Upper lobe of left lung (tissue), 6 donors: ENCODE measurements around the gene PERP. TPM values are rescaled to one million over a fixed set of nuclear protein-coding genes. Genes with fewer than 3 reads are reported as not detected.

Source experiments
- ATAC-seq, 2 donors: fragments of 200-7000 bp; cut with Tn5 transposase; one replicate each; pipeline ENCODE4 v1.9.1; 2022; ENCODE audit warnings: mild to moderate bottlenecking in 2 of 2, moderate library complexity in 2 of 2; ENCODE audit not compliant: low FRiP score in 2 of 2
- DNase-seq, 2 donors: peaks; one replicate each; pipeline ENCODE4 v3.0.0-alpha.2; 2019 to 2020
- H3K27ac ChIP-seq, 4 donors: fragments of 200-600 bp; sonication (generic); one replicate each; pipeline ENCODE4 v1.5.1; 2016 to 2019
- H3K27me3 ChIP-seq, 4 donors: fragments of 200-600 bp; sonication (generic); one replicate each; pipeline ENCODE4 v1.5.1; 2017 to 2019
- H3K36me3 ChIP-seq, 4 donors: fragments of 200-600 bp; sonication (generic); one replicate each; pipeline ENCODE4 v1.5.1; 2016 to 2019
- H3K4me1 ChIP-seq, 4 donors: fragments of 200-600 bp; sonication (generic); one replicate each; pipeline ENCODE4 v1.5.1; 2018 to 2019
- H3K4me3 ChIP-seq, 4 donors: fragments of 200-600 bp; sonication (generic); one replicate each; pipeline ENCODE4 v1.5.1; 2017 to 2019; ENCODE audit warnings: mild to moderate bottlenecking in 2 of 4, moderate library complexity in 1 of 4
- H3K9me3 ChIP-seq, 4 donors: fragments of 200-600 bp; sonication (generic); one replicate each; pipeline ENCODE4 v1.5.1; 2018 to 2019
- EP300 ChIP-seq, 4 donors: sonication (generic); formaldehyde crosslinking; IDR thresholded peaks; one replicate each; pipeline ENCODE4 v1.5.1; 2017; ENCODE audit warnings: antibody characterized with exemption in 4 of 4, control low read depth in 2 of 4
- POLR2A ChIP-seq, 4 donors: fragments of 450-650 bp; IDR thresholded peaks; one replicate each; pipeline ENCODE4 v1.5.1; 2016 to 2017; ENCODE audit warnings: antibody characterized with exemption in 4 of 4, mild to moderate bottlenecking in 2 of 4
- POLR2AphosphoS5 ChIP-seq, 2 donors: sonication (generic); formaldehyde crosslinking; IDR thresholded peaks; one replicate each; pipeline ENCODE4 v1.5.1; 2017; ENCODE audit warnings: antibody characterized with exemption in 2 of 2
- WGBS, 2 donors: methylation state at CpG; one replicate each; pipeline ENCODE4 v1.1.5; 2017 to 2018; 5-methylcytosine and 5-hydroxymethylcytosine counted together
- total RNA-seq, 6 donors: library from RNA; depleted of rRNA in 4 of 6; stranded (reverse); fragments of >200 nt in 4 of 6; gene quantifications; one replicate each; pipeline versions ENCODE4 v1.1.0 to v1.2.1, GENCODE V29; 2016 to 2021
- TF ChIP-seq, protein P1 (sequence below), 6 experiments: fragments of 450-650 bp in 4 of 6; fragments of 200-600 bp in 2 of 6; sonication (generic) in 2 of 6; IDR thresholded peaks; one replicate each; pipeline ENCODE4 v1.5.1; 2016 to 2019; ENCODE audit warnings: antibody characterized with exemption in 6 of 6
- donor health status: DM: no; HTN: no; CAD: no; lungs with moderate emphysema.
- donor health status: DM: no; HTN: yes; CAD: no; lungs with severe emphysema.

PERP gene
- total RNA-seq = 10 to 100 TPM; 13.6 to 69.8 (median 26.1) TPM

- 0 to 4% methylated on average over 4 to 17 of the region's 83 CpGs for WGBS, 2 donors
- Histone ChIP-seq H3K27me3 (peaks cover 0 to 13% (median 2%) of the 10 kb centered on the region in 4 donors), H3K9me3 (no peaks in the 10 kb centered on the region), H3K4me1 (peaks cover 7 to 32% (median 13%) of the 10 kb centered on the region in 4 donors), H3K27ac (peak within 1 kb of the TSS; percentile 83 to 89 (median 88)), H3K4me3 (peak within 1 kb of the TSS; percentile 51 to 69 (median 60)), H3K36me3 (no peaks in the 10 kb centered on the region)
- TF ChIP-seq, protein P1, sequence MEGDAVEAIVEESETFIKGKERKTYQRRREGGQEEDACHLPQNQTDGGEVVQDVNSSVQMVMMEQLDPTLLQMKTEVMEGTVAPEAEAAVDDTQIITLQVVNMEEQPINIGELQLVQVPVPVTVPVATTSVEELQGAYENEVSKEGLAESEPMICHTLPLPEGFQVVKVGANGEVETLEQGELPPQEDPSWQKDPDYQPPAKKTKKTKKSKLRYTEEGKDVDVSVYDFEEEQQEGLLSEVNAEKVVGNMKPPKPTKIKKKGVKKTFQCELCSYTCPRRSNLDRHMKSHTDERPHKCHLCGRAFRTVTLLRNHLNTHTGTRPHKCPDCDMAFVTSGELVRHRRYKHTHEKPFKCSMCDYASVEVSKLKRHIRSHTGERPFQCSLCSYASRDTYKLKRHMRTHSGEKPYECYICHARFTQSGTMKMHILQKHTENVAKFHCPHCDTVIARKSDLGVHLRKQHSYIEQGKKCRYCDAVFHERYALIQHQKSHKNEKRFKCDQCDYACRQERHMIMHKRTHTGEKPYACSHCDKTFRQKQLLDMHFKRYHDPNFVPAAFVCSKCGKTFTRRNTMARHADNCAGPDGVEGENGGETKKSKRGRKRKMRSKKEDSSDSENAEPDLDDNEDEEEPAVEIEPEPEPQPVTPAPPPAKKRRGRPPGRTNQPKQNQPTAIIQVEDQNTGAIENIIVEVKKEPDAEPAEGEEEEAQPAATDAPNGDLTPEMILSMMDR (IDR thresholded peaks at IDR 0.05) = peak in 3 of 6 experiments; percentile 3 to 12 (median 7)
- peak; percentile 27 to 61 for TF ChIP-seq POLR2AphosphoS5 (IDR thresholded peaks at IDR 0.05)
- TF ChIP-seq POLR2A (IDR thresholded peaks at IDR 0.05) = peak in 3 of 4 donors; percentile 70 to 86 (median 84)
- TF ChIP-seq EP300 (IDR thresholded peaks at IDR 0.05) = no peak
- ATAC-seq (peak; percentile 93 to 94), DNase-seq (peak; percentile 86 to 94)
Observed at GRCh38 chr6:138107078-138107751, at the start of gene PERP. PERP (minus strand) TSS chr6:138107419; CDS start chr6:138107340, 79 bp downstream.

- no peak for DNase-seq
- 85 to 88% methylated on average over 1 of the region's 1 CpG for WGBS, 2 donors
- H3K4me3 ChIP-seq = no peak overlapping the region
Observed at GRCh38 chr6:138155443-138155842, 48.2 kb upstream of the PERP start.

GRCh38 chr6:138146544-138146943 is 39.3 kb upstream of the PERP start:
- no peaks in the 10 kb centered on the region for H3K9me3 ChIP-seq
- H3K4me1 ChIP-seq = no peaks in the 10 kb centered on the region
- DNase-seq = no peak
- ATAC-seq = no peak
- H3K36me3 ChIP-seq = no peaks in the 10 kb centered on the region
- H3K4me3 ChIP-seq = no peak overlapping the region
- 89% methylated on average over 5 of the region's 5 CpGs for WGBS, 2 donors
- TF ChIP-seq EP300 (IDR thresholded peaks at IDR 0.05) (no peak), POLR2A (IDR thresholded peaks at IDR 0.05) (no peak), POLR2AphosphoS5 (IDR thresholded peaks at IDR 0.05) (no peak)
- TF ChIP-seq, protein P1 (IDR thresholded peaks at IDR 0.05) = no peak
- no peak overlapping the region for H3K27ac ChIP-seq
- no peaks in the 10 kb centered on the region for H3K27me3 ChIP-seq

More at GRCh38 chr6:138155443-138155842, 48.2 kb upstream of the PERP start:
- Histone ChIP-seq H3K4me1 (peaks cover 0 to 1% (median under 1%) of the 10 kb centered on the region in 4 donors), H3K36me3 (peaks cover 0 to 3% (median 0%) of the 10 kb centered on the region in 4 donors), H3K9me3 (peaks cover 4 to 14% (median 11%) of the 10 kb centered on the region in 4 donors), H3K27ac (no peak overlapping the region), H3K27me3 (no peaks in the 10 kb centered on the region)
- TF ChIP-seq EP300 (IDR thresholded peaks at IDR 0.05) (no peak), POLR2AphosphoS5 (IDR thresholded peaks at IDR 0.05) (no peak)
- TF ChIP-seq, protein P1 (IDR thresholded peaks at IDR 0.05) = no peak
- no peak for ATAC-seq

- ATAC-seq (no peak), DNase-seq (no peak)
- 85 to 95% methylated on average over 3 of the region's 3 CpGs for WGBS, 2 donors
- TF ChIP-seq POLR2AphosphoS5 (IDR thresholded peaks at IDR 0.05) (no peak), EP300 (IDR thresholded peaks at IDR 0.05) (no peak), POLR2A (IDR thresholded peaks at IDR 0.05) (no peak)
- TF ChIP-seq, protein P1 (IDR thresholded peaks at IDR 0.05) = no peak
- Histone ChIP-seq H3K9me3 (no peaks in the 10 kb centered on the region), H3K27me3 (no peaks in the 10 kb centered on the region), H3K27ac (no peak overlapping the region), H3K36me3 (no peaks in the 10 kb centered on the region), H3K4me1 (no peaks in the 10 kb centered on the region), H3K4me3 (no peak overlapping the region)
Observed at GRCh38 chr6:138145402-138145801, 38.2 kb upstream of the PERP start.
